GM21390 (cell line): ENCODE measurements around the gene CYB5A.
"Not testable (repeated sequence)": the region's sequence is repeated elsewhere in the genome, so short reads cannot be mapped to it uniquely, and the experiment has no call there.

ENCODE experiments used
- ATAC-seq: cut with Tn5 transposase; IDR thresholded peaks from one replicate; pipeline ENCODE4 v1.9.1; 2021; ENCODE audit not compliant: unreplicated experiment

Gene CYB5A, protein sequence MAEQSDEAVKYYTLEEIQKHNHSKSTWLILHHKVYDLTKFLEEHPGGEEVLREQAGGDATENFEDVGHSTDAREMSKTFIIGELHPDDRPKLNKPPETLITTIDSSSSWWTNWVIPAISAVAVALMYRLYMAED

DNA sequence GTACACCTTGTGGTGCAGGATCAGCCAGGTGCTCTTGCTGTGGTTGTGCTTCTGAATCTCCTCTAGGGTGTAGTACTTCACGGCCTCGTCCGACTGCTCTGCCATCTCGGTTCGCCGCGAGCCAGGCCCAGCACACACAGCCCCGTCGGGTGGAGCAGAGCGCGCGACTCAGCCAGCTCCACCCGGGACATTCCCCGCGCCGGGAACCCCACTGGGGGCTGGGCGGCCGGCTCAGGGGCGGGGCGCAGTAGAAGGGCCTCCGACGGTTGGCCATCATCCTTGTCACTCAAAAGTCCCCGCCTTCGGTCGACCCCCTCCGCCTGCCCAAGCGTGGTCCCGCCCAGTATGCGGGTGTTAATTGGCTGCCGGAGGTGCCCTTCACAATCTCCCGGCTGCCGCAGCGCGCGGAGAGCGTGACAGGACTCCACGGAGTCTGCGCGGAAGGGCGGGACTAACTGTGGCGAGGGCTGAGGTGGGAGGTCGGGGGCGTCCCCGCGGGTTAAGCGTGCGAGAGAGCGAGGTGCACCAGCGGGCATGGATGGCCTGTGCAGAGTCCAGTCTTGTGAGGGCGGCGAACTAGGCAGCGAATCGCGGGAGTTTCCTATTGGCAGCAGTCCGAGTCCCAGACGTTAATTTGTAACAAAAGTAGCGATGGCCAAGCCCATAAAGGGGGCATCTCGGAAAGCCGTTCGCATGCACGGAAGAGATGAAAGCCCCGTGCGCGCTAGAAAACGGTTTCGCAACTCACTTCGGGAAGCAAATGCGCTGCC lies at the start of gene CYB5A:
Gene CYB5A, minus strand, starts transcription at position 193 of the 770 bp plus-strand sequence. Its CDS starts 88 bp downstream, at position 105.
- peak; percentile 100 for ATAC-seq

DNA sequence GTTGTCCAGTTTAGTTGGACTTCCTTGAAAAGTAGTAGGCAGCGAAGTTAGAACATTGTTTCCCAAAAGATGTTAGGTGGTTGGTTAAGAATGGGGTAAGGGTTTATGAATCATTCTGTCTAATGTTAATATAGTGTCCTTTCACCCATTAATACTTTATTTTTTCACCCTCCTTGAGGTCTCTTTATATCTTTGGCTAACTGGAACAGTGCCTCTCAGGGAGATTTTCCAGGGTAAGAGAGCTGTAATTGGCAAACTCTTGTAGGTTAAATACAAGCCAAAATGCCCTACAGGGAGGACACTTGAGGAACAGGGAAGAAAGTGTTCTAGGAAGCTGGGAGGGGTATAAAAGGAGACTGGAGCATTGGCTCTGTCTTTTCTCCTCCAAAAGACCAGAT lies 46.1 kb upstream of the CYB5A start:
- ATAC-seq: no peak

DNA sequence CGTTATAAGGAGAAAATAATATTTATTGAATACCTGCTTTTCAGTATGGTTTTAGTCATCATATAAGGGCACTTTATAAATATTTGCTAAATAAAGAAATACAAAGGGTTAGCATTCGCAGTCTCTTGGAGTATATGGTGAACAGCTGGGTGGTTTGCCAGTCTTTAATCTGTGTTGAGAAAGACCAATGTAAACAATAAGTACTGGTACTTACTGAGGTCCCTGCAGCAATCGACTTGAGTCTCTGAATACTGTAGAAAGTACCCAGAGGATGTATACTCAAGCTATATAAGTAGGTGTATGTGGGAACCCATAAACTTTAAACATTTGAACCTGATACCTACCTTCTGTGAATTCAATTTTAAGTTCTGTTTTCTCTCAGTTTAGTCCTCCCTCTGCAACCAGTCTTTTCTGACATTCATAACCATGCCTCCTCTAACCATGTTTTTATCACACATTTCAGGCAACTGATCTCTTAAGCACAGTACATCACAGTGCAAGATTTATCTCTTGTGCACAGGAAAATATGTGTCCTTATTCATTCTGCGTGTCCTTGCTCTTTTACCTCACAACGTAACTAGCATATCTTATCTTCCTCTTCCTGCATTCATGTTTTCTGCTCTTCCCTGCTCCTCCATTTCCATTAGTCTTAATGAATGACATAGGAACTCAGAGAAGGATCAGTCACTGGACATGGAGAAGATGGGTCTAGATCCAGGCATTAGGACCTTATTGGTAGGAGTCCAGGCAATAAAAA lies 45.6 kb upstream of the CYB5A start:
- no peak for ATAC-seq

DNA sequence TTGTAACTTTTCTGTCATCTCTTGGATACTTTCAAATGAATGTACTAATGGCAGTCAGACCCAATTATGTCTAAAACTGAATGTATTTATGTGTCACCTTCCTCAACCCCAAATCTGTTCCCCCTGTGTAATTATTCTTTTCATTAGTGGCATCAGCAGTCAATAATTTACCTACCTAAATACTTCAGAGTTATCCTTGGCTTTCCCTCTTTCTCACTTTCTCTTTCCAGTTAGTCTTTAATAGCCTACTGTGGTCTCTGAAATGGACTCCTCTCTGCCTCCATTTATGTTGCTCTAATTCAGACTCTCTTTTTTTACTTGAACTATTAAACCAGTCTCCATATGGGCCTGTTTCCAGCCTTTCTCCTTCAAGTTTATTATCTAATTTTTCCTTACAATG lies 44.9 kb upstream of the CYB5A start:
- no peak for ATAC-seq

DNA sequence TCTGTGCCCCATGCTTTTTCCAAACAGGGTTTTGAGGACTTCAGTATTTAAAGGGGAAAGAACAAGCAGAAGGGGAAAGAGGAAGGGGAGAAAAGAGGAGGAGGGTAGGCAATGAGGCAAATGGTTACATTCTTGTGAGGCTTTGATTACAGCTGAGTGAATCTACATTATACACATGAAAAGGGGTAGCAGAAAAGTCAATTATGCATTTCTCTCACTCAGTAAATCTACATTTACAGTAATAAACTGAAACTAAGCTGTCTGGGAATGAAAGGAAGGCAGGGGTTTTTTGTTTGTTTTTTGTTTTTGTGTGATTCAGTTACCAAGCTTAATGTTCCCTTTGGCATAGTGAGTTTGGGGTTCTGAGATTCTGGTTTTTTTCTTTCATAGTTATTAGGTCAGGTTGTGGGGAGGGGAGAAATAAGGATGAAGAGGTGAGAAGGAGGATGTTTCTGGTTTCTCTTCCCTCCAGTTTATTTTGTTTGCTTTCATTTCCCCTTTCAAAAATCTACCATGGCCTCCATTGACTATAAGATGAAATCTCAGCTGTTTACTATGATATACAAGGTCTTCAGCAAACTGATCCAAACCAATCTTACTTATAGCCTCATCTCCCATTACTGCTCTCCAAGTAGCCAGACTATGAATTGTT lies 42.6 kb upstream of the CYB5A start:
- ATAC-seq: peak; percentile 72

DNA sequence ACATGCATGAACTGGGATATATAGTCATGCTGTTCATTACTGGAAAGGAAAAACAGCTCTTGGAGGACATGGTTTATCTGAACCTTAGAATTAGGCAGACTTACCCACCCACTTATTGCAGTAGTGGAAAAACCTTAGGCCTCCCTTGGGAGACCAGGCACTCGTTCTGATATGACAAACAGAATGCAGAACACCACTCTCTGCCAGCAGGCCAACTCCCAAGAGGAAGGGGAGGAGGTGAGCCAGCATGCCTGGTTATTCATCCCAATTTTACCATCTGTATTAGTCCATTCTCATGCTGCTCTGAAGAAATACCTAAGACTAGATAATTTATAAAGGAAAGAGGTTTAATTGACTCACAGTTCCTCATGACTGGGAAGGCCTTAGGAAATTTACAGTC lies 41.3 kb upstream of the CYB5A start:
- ATAC-seq: no peak

DNA sequence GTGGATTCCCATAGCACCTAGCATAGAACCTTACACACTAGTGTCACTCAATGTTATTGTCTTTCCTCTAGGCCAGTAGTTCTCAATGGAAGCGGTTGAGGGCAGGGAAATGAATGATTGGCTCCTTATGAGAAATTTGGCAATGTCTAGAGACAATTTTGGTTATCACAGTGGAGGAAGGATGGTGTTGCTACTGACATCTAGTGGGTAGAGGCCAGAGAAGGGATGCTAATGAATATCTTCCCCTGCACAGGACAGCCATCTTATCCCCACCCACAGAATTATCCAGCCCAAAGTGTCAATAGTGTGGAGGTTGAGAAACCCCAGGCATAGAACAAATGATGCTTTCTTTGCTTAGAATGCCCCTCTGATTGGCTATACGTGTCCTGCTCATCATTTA lies 39.6 kb upstream of the CYB5A start:
- ATAC-seq: no peak

DNA sequence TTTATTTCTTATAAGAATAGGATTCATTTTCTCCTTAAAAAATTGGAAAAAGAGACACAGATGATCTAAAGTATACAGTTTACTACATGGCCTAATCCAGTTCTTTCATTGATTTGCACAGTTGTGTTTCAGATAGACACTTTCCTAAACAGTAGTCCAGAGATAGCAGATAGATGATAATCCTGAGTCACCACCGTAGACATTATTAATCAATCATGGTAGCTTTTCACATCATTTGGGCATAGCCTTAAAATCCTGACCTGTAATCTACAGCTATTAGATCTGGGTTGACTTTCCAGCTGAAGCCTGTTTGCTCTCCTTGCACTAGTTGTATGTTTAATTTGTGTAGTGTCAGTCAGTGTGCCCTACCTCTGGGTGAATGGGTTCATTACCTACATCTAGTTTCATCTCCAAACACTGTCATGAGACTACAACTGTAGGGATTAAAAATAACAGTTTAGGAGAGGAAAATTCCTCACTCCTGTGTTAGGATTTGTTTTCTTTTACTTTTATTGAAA lies 38.0 kb upstream of the CYB5A start:
- no peak for ATAC-seq

DNA sequence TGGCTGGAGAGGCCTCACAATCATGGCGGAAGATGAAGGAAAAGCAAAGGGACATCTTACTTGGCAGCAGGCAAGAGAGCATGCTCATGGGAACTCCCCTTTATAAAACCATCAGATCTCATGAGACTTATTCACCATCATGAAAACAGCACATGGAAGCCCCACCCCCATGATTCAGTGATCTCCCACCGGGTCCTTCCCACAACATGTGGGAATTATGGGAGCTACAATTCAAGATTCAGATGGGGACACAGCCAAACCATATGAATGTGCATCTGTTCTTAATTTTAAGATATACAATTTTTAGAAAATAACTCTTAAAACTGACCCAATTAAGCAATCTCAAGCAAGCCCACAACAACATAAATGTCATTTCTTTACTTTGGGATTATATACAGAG lies 36.4 kb upstream of the CYB5A start:
- no peak for ATAC-seq

DNA sequence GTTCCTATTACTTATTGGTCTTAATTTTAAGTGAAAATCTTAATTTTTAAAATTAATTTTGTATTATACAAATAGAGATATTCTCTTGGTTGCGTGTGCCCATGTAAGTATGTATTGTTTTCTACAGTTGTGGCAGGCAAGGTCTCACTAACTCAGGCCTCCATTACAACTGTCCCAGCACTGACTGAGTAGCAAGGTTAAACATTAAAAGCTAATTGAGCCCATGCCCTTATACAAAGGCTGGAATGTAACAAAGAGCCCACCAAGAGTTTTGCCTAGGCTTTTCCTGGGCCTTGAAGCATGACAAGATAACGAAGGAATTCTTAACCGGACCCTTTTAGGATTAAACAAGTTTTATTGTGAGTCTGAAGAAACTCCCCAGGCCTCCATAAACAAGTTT lies 35.0 kb upstream of the CYB5A start:
- not testable (repeated sequence) for ATAC-seq

DNA sequence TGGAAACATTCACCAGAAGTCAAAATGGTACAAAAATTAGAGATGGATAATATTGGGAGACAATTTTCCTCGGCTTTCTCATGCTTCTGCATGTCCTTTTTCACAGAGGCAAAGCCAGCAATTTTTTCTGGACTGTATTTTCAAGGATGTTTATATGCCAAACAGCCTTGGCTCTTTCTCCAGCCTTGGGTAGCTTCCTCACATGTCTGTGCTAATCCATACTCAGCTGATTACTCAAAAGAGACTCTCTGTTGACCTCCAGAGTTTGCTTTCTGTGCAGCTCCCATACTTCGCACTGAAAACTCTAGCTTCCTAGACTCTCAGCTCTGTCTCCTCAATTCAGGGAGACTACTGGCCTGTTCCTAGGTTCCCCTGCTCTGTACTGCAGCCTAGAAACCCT lies 34.5 kb upstream of the CYB5A start:
- ATAC-seq: no peak

DNA sequence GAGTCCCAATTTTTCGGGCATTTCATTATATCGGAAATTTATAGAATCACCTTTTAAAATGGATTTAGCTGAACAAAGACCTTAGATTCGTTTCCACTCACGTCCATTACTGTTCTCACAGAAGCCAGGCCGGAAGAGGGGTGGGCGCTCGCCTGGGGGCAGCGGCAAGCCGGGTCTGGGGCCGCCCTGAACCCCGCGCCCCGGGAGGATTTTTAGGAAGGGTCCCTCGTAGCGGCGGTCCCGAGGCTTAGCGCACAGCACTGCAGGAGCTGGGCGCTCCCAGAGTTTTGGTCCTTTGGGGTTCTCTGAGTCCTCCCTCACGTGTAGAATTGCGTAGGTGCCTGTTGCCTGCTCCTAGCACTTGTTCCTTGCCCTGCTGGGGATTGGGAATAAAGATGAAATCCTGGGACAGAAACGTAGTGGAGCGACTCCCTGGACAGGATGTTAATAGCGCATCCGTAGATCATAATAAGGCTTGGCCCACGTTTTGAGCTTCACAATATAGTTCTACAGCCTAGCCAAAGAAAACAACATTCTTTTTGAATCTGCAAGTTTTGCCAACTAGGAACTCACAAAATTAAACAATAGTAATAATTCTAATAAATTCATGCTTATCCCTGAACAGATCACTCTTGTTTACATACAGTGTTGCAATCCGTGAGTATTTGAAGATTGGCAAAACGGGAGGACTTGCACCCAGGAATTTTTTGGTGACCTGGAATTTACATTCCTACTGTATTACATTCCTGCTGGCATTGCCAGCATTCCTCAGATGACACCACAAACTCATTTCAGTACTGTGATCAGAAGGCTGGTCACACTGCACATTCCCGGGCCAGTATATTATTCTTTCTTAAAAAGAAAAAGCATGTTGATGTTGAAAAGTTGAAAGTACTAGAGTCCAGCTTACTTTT lies 24.8 kb upstream of the CYB5A start:
- ATAC-seq: no peak

DNA sequence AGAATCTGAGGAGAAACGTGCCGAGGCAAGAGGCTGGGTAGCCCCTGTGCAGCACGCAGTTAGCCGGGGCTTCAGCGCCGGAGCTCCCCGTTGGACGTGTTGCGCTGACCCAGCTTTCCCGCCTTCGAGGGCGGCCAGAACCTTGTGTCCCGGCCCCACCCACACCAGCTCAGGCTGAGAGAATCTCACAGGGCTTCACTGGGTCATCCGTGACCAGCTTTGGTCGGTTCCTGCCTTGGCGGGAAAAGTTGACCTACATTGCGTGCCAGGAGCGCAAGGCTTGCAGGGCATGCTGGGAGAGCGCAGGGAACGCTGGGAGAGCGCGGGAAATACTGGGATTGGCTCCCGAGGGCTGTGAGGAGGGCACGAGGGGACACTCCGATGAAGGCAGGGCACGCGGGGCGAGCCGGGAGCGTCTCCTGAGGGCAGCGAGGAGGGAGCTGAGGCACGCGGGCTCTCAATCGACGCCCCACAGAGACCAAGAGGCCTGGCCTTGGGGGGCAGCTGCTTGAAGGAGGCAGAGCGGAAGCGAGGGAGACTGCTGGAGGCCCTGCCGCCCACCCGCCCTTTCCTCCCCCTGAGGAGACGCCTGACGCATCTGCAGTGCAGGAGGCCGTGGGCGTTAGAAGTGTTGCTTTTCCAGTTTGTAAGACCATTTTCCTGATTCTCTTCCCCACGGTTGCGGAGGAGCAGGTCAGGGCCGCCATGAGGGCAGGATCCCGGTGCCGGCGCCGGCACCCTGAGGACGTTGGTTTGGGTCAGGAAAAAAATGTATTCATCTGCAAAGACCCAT lies 23.9 kb upstream of the CYB5A start, which contains the start of gene C18orf63:
Gene C18orf63, plus strand, starts transcription at position 376 of the 793 bp plus-strand sequence. CDS start 2,027 bp downstream, outside the sequence.
- ATAC-seq: no peak

DNA sequence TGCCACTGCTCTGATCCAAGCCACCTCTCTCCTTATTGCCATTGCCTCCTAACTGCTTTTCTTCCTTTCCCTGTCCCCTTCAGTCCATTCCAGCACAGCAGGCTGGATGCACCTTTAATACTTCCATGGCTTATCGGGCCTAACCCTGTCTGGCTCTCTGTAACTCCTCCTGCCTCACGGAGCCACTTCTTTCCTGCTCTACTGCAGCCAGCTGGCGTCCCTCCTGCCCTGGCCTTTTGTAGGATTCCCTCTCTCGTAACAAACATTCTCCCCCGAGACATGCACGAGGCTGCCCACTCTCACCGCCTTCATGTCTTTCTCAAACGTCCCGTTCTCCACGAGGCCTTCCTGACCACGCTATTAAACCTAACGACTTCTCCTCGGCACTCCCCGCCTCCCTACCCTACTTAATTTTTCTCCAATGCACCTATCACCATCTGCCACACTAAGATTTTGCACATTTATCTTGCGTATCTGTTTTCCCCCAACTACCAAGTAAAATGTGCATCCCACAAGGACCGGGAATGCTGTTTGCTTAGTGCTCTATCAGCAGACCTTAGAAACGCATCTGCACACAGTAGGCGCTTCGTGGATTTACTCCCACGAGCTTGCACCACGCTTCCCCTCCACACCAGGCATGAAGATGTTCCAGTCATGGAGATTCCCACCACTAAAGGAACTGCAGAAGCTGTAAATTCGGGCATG lies 23.1 kb upstream of the CYB5A start:
- ATAC-seq: no peak

DNA sequence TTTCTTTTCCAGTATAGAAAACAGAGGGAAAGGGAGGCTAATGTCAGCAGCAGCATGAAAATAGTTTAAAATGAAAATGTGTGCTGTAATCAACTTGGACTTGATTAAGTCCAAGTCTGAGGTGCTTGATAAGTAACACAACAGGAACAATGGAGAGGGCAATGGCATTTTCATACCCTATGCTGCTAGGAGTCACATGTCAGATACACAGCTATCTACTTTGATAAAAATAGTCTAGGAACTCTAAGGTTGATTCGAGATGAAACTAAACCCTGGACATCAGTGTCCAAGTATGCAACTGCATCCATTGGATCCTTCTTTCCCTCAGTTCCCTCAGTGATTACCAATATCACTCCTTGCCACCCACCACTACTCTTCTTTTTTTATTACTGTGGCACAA lies 19.2 kb upstream of the CYB5A start:
- no peak for ATAC-seq

DNA sequence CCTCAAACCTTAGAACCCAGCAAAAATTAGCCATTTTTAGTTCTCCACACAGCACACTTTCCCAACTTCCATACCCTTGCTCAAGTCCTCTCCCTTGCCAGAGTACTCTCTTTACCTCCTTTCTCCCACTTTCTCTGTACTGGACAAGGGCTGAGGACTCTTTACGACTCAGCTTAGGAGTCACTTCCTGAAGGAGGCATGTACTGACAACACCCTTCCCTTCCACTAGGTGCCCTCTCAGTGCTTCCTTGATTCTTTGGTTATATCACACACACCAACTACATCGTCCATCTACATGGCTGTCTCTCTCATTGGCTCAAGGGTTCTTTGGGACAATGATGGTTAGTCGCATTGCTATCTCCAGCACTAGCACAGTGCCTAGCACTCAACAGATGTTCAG lies 18.6 kb upstream of the CYB5A start:
- peak; percentile 98 for ATAC-seq

DNA sequence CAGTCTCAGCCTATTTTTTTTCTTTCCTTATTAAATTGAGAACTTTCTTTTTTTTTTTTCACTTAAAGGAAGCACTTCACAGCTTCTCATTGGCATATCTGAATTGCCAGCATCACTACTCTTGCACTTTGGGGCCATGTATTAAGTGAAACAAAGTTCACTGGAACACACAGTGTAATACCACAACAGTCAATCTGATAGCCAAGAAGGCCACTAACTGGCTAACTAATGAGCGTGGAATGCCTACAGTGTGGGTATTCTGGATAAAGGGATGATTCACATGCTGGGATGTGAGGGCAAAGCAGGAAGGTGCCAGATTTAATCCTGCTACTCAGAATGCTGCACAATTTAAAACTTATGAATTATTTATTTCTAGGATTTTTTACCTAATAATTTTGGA lies 12.2 kb upstream of the CYB5A start:
- no peak for ATAC-seq

DNA sequence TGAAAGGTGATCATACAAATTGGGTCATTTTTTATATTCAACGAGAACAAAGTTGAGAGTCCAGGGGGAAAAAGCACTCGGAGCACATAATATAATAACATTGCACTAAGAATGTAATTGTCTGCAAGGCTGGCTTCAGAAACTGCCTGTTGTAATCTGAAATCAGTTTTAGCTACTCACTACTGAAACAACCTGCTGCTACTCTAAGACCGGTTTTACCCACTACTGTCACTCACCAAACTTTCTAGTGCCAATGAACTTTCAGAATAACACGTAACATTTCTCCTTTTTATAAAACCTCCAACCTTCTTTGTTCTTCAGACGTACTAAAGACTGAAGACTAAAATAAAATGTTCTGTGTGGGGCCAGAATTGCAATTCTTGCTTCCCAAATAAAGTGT lies 11.5 kb upstream of the CYB5A start:
- no peak for ATAC-seq

DNA sequence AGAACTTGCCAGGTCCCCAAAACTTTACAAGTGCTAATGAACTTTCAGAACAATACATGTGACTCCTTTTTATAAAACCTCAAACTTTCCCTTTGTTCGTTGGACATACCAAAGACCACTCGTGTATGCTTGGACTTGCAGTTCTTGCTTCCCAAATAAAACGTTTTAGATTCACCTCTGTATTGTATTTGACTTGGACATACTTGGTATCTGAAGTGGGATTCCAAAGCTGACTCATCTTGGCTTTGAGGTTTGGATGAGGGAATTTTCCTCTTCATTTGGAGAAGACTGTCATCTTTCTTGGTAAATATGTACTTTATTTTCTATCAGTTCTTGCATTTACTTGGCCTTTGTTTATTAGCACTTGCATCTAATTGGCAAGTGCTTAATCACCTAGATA lies 8.0 kb upstream of the CYB5A start:
- ATAC-seq: no peak
